Hippocampal formation (tissue), 2 donors: ENCODE measurements around the gene PDE5A.
A peak's percentile ranks its signal among the peaks of the same experiment; 100 is the strongest.

Experiments
- DNase-seq, 2 donors: peaks; one replicate each; lab custom pipeline; 2025; lab: John Stamatoyannopoulos, UW

The PDE5A gene

DNA sequence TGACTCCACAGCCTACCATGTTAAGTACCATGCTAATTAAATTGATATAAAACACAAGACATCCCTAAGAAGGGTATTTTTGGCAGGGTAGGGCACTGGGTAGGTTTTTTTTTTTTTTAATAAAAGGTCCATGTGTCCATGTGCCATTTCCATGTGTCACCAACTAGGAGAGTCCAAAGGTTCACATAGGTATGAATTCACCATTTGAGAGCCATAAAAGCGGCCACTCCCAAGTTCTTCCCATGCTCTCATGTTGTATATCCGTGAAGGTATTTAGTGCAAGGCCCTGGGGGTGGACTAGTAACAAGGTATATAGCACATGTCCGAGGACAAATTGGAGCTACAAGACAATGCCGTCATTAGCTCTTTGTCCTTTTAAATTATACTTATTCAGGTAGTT lies 107.3 kb downstream of the PDE5A start:
- DNase-seq: no peak

DNA sequence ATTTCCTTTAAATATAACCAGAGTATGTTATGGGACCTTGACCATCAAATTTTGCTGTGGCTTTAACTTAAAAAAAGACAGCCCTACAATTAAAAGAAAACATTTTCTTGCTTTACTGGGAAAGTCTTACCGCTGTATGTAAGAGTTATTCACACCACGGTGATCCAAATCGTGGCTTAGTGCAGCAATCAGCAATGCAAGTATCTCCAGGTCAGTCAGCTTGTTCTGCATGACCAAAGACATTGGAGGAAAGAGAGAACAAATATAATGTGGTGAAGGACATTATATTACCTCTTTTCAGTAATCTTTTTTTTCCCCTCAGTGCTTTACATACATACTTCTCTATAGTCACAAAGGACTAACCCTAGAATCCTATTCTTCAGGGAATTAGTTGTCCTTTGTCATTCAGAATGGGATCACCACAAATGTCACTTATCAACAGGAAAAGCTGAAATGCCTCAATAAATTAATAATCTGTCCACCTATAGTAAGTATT lies 109.6 kb downstream of the PDE5A start:
- DNase-seq: no peak

DNA sequence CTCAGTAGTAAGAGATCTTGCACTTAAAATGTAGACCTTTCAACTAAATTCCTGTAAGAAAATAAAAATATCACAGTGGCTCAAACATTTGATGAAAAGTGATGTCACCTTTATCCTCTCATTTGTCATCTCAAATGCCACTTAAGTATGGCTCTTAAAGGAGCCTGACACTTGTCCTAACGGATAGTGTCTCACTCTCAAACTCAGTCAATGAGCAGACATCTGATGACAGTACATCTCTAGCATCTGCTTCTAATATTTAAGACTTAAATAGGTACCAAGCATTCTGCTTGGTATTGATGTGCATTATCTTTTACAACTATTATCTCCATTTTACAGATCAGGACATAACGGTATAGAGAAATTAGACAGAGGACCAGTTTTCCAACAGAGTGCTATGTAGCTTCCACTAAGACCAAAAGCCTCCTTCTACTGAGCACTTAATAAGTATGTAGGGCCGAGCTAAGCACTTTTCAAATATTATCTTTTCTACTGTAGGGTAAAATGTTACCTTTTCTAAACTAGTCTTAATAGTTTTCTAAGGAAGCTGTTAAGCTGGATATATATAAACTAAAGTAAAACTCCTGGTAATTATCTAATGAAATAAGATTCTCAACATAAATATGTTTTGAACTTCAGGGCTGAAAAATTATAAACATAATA lies 110.2 kb downstream of the PDE5A start:
- no peak for DNase-seq

DNA sequence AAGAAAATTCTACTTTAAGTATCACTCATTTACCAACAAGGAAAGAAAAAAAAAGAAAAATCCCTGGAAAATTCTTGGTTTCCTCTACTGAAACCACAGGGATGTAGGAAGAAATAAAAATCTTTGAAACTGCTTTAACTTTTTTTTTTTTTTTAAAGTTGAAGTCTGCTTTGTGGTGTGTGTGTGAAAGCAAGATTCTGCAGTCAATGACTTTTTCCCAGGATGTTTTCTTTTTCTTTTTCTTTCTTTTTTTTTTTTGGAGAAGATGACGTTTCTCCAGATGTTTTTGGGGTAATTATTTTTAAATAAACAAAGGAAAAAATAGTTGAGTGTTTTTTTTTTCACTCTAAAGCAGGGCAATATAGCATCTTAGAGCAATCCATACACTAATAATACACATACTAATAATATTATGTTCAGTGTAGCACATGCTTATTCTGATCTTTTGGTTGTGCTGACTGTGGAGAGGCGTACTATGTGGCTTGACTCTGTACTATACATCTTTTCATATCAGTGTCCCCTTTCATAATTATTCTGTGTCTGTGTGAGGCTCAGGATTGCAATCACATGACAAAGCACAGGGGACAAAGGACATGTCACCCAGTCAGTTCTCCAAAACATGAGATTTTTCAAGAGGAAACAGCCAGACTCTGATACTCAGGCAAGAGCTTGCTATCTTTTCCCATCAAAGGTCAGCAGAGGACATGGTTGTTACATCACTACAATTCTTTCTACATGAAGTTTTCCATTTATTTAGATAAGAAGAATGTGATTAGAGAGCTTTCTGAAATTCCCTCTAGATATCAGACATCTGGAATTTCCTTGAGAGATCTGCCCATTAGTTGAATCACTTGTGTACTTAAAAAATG lies 111.0 kb downstream of the PDE5A start:
- no peak for DNase-seq

DNA sequence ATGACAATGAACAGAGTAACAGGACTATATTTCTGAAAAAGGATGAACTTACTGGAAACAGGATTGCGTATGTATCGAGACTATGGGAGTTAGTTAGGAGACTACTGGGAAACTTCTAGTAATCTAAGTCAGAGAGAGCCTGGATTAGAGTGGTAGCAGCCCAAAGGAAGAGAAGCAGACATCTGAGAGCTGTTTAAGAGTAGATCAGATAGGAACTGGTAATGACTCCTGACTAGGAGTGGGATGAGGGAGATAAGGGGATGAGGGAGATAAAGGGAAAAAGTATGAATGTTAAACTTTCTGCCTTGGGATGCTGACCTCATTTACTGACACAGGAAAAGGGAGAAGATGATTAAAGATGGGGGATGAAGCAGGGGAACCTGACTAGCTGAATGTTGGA lies 116.2 kb downstream of the PDE5A start:
- no peak for DNase-seq

DNA sequence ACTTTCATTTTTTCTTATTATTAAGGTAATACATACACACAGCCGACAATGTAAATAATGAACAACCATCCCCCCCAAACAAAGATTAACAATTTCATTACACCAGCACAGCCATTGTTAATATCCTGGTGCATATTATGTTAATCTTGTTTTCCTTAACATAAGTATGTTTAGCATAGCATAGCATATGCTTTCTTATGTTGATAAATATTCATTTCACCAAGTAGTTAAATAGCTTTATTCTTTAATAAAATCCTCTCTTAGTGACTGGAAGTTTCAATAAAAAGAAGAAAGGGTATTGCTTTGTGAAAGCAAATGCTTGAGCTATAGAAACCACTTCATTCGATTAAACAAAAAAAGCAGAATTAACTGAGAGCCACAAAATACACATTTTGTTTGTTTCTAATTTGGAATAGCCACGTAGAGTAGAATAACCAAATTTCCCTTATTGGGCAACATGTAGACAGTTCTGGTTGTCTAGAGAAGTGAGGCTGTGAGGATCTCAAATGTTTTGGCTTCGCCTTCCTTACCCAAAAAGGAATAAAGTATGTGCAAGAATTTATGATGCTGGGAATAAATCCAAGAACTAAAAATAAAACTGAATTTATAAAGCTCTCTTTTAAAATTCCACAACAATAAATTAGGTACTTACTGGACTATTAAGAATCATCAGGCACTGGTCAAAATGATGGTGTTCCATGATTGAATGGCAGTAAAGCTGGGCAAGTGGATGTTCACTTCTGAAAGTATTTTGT lies 118.0 kb downstream of the PDE5A start:
- no peak for DNase-seq

DNA sequence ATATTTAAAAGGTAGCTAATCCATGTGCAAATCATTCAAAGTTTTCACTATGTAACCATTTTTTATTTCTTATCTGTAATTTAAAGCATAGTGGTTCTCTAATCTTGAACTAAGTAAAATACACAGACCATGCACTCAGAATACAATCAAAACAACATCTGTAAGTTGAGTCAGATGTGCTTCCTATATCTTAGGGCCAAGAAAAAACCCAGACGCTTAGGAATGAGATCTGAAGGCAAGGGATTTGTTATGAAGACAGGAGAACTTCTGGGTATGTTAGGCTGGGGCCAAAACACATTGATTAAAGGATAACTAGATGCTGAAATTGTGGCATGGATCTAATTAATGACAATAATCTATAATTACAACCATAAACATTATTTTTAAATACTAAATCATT lies 120.3 kb downstream of the PDE5A start:
- no peak for DNase-seq

DNA sequence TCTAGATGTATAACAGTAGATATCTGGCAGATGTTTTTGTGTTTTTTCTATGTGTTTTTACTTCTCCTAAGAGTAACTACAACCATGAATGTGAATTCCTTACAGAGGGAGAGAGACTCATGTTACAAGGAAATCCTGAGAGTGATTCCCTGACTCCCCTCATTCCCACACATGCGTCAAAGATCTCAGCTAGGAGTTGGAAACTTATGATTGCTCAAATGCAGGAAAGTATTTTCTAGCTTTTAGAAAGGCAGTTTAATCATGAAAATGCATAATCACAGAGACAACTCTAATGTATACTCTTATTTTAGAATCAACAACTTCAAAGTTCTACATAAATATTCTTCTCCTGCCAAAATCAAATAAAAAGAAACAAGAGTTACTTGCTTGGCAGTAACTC lies 121.8 kb downstream of the PDE5A start:
- no peak for DNase-seq

DNA sequence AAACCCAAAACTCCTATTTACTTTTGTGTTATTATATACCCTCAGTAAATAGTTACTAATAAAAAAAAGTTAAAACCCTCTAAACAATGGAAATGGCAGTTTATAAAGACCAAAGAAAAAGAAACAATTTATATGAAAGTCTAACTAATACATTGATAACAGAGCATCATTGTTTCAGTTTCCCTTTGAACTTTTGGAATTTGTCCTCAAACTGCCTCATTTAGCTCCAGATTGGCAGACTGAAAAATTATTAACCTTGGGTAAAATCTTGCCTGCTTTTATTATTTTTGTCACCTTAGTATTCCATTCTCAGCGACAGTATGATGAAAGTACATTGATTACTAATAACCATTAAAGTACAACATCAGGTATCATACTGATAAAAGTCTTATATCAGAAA lies 124.0 kb downstream of the PDE5A start:
- DNase-seq: no peak

DNA sequence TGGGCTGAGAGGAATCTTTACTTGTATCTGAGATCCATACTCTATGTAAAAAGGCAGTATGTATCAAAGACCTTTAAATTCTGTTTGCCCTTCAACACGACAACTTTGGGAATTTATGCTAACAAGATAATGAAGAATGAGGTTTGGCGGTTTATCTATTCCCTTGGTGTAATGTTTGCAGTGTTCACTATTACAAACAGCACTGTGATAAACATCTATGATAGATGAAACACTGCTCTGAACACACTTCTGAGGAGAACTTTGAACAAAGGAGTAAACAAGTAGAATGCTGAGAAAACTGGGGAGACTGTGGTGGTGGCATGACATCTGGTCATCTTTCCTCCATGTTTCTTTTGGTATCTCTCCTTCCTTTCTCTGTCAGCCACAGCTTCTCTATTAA lies 126.9 kb downstream of the PDE5A start:
- no peak for DNase-seq

DNA sequence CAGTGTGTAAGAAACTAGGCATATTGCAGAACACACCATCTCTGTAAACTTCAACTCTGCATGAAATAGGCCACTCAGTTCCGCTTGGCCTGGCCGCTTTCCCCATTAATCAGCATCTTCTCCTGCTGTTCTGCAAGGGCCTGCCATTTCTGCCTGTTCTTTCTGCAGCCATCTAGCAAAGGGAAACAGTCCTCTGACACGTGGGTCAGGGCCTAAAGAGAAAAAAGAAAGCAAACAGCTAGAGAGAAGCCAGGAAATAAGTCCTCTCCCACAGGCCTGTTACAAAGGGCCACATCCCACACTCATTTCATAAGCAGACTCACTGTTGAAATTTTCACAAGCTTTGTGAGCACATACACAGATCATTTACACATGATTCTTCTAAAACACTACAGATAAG lies 130.1 kb downstream of the PDE5A start:
- DNase-seq: peak; percentile 9 to 15

DNA sequence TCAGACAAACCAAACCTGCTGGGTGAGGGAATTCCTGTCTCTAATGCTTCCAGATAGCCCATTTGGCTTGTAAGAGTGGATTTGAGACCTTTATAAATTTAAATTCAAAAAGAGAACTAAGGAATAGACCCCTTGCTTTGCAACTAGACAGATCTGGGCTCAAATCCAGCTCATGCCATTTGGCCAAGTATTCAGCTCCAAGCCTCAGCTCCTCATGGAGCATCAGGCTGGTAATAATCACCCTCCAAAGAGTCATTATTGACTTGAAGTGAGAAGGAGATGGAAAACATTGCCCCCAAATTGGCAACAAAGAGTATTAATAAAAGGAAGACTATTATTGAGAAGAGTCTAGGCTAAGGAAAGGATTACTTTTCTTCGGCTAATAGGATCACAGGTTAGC lies 134.7 kb downstream of the PDE5A start:
- no peak for DNase-seq

DNA sequence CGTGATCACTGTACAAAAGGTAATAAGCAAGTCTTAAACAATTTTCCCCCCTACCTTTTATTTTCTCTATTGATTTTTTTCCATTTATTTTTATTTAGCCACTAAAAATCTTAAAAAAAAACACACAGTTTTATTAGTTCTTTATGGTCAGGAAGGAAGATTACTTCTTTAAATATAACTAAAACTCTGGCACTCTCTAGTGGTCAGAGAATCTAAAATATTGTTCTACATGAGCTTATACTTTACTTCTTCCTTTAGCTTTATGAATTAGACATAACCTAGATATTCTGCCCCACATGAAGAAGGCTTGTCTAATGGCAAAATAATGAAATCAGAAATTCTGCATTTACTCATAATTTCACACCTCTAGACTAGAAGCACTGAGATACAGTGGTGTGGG lies 135.2 kb downstream of the PDE5A start:
- DNase-seq: peak in 1 of 2 donors; percentile 47

DNA sequence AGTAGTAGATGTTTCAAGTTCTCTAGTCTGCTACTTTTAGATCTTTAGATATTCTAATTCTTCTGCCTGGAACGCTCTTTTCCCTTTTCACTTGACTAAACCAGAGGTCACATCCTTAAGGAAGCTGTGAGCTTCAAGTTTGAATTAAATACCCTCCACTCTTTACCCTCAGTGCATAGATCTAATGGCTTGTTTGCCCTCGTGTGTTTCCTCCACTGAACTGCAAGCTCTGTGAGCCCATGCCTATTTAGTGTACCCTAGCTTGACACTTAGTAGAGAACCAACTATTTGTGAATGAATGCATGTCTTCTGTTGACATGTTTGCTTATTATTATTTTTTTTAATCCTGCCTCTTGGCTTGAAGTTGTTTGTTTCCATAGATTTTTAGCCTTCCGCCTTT lies 138.3 kb downstream of the PDE5A start:
- no peak for DNase-seq

DNA sequence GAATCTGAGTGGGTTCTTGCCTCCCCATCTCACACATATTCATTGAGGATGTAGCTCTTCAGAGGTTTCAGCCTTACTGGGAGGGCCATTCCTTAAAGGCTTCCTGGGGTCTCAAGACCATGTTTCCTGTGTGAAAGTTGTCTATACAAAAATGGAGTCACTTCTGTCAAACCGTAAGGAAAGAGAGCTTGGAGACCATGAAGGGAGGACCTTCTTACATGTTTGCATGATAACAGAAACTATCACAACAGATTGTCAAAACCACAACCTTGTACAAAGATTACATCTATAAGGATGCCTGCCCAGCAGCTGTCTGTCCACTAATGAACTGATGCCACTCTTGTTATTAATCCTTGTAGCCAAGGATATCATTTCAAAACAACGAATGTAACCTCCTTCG lies 139.3 kb downstream of the PDE5A start:
- no peak for DNase-seq

DNA sequence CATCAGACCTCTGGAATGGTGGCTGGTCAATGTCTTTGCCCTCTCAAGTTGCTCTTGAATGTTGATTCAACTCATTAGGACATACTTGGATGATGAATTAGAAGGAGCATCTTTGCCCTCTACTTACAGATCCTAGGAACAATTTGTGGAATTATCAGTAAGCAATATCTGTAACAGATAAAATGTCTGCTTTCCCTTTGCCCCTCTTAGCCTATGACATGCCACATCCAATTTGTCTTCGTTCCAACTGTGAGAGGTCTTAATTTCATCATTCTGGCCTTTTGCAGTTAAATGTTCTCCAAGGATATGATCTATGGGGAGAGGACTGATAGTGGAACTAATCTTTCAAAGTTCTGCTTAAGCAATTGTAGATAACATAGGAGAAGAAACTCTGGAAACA lies 148.3 kb downstream of the PDE5A start:
- no peak for DNase-seq

DNA sequence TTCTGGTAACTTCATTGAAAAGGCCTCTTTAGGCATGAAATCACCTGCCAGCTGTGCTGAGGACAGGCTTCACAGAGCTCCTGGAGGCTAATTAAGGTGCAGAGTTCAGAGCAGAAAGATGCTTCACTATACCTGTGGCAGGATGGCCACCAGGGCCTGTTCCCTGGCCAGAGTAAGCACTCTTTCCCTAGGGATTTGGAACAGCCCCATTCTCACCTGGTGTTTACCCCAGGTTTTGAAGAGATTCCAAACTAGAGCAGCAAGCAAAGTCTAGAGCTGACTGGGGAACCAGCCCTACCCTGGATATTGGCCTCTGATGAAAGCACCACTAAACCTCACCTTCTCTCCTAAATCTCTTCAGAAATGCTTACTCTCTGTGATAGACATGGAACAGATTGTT lies 148.8 kb downstream of the PDE5A start:
- DNase-seq: no peak

DNA sequence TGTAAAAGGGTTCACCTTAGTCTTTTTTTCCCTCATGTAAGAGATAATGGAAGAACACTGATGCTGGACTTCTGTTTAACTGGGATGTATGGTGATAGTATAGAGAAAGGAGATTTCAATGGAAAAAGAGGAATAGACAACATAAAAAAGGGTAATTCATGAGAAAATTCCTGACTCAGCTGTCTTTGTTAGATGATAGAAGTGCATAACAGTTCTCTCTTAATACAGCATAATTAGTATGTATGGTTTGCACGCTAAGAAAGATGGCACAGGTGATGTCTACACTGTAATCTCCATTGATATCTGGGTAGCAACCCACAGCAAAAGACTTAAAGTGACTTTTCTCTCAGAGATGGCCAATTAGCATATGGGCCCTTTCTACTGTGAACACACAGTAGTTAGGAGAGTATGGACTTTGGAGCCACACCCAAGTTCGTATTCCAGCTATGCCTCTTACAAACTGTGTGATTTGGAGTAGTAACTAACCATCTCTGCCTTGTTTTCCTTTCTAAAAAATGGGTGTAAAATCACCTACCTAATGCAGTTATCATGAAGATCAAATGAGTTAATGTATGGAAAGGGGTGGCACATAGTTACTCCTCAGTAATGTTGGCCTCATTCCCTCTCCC lies 149.3 kb downstream of the PDE5A start:
- no peak for DNase-seq

DNA sequence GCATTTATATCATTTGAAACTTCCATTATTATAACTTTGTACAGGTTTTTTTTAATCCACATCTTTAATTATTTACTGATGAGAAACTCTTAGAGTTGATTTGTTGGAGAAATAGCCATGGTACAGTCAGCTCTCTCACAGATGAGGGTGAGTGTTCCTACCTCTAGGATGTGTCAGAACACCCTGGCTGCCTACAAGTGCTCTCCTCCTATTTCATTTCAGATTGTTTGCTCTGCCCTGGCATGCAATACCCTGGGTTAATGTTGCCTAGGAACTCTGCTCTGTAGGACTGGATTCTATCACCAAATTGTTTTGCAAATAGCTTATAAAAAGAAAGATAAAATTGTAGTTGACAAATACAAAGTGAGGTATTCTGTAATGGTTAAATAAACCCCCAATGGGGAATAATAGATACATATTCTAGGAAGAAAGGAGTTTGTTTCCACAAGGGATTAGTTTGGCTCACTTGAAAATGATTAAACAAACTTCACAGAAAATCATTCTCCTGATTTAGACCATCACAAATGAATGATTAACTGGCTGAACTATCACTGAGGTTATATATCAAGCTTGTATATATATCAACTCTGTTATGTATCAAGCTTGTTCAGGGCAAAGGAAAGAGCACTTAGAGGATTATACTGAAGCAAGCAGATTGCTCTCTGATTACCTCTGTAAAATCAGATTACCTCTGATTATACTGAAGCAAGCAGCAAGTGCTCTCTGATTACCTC lies 150.0 kb downstream of the PDE5A start:
- no peak for DNase-seq

DNA sequence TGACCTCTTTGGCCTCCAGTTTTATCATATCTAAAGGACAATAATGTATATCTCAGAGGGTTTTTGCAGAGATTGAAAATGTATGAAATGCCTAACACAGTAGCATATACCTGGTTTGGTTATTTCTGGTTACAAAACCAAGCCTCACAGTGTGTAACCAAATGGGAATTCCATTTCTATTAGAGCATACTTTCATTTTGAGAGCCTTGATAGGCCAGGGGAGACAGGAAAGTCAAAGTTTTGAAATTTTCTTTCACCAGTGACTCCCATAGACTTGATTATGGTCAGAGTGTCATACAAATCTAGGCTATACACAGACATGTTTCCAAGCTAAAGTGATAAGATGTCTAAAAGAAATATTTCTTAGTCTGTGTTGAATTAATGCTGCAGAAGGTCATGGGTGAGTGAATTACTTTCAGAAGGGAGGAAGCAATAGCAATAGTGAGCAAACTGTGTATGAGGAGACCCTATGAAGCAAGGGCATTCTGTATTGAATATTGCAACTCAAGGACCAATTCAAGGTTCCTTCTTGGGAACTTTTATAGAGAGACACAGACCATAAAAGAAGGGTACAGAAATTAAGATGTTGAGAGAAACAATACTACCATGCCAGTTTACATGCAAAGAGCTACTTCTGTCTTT lies 151.1 kb downstream of the PDE5A start:
- DNase-seq: no peak

DNA sequence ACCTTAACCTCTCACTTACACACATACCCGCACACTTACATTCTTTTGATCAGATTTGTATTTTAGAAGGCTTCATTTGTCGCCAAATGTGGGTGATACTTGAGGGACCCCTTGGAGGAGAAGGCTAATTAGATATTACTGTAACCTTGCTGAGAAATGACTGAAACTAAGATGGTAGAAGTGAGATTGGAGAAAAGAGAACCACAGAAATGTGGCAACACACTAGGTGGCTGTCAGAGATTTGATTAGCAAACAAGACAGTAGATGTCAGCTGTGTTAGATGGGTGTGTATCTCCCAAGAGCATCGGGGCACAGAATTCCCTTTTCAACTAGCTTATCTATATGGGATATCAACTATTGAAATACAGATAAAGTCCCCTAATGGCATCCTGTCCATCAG lies 157.3 kb downstream of the PDE5A start:
- no peak for DNase-seq
